Activated CD4-positive, CD25-positive, alpha-beta regulatory T cell treated with anti-CD3 and anti-CD28 coated beads, Interleukin-2, amount 50 U/mL, for 16 hours (primary cell): ENCODE measurements around the gene HDAC3.

Source experiments
- DNase-seq: peaks from one replicate; pipeline ENCODE4 v3.0.0-alpha.2; 2020; ENCODE audit warnings: low read depth, low spot score

The HDAC3 gene

GRCh38 chr5:141603923-141604717 is 32.5 kb downstream of the HDAC3 start:
- DNase-seq = no peak

GRCh38 chr5:141602606-141603005 is 34.0 kb downstream of the HDAC3 start:
- DNase-seq = no peak

GRCh38 chr5:141598391-141599345 is 38.0 kb downstream of the HDAC3 start:
- DNase-seq = no peak

GRCh38 chr5:141597814-141598213 is 38.8 kb downstream of the HDAC3 start:
- no peak for DNase-seq

GRCh38 chr5:141597394-141597793 is 39.3 kb downstream of the HDAC3 start:
- no peak for DNase-seq

- no peak for DNase-seq
Observed at GRCh38 chr5:141596867-141597266, 39.8 kb downstream of the HDAC3 start.

- no peak for DNase-seq
Observed at GRCh38 chr5:141590127-141590526, 46.5 kb downstream of the HDAC3 start.

- no peak for DNase-seq
Observed at GRCh38 chr5:141586246-141586645, 50.4 kb downstream of the HDAC3 start.

GRCh38 chr5:141585594-141585993 is 51.1 kb downstream of the HDAC3 start:
- DNase-seq = no peak

- DNase-seq = no peak
Observed at GRCh38 chr5:141574122-141574510, 62.5 kb downstream of the HDAC3 start.

GRCh38 chr5:141573489-141574121 is 63.0 kb downstream of the HDAC3 start:
- no peak for DNase-seq
